Liver (tissue), 9 donors: Measurements from ENCODE around the gene ABHD15. TPM values are rescaled to one million over a fixed set of nuclear protein-coding genes. Genes with fewer than 3 reads are reported as not detected.

Source experiments
- DNase-seq: peaks from one replicate; pipeline ENCODE4 v3.0.0-alpha.2; 2017; ENCODE audit warnings: low spot score
- H3K27ac ChIP-seq, 2 donors: one replicate each; pipeline ENCODE4 v1.7.0; 2013; ENCODE audit warnings: inconsistent platforms in 2 of 2, low read length in 2 of 2, control low read depth in 1 of 2, low read depth in 1 of 2, mild to moderate bottlenecking in 1 of 2
- H3K27me3 ChIP-seq, 4 donors: one replicate each; pipeline versions ENCODE4 v1.6.1 to v1.7.0; 2013; ENCODE audit warnings: low read length in 3 of 4, inconsistent platforms in 1 of 4, mild to moderate bottlenecking in 1 of 4, moderate library complexity in 1 of 4; ENCODE audit not compliant: control insufficient read depth in 4 of 4, insufficient read depth in 4 of 4
- H3K36me3 ChIP-seq, 4 donors: one replicate each; pipeline versions ENCODE4 v1.6.1 to v1.7.0; 2013; ENCODE audit warnings: low read length in 3 of 4, mild to moderate bottlenecking in 3 of 4, low read depth in 1 of 4, moderate library complexity in 1 of 4; ENCODE audit not compliant: control insufficient read depth in 4 of 4, insufficient read depth in 3 of 4
- H3K4me1 ChIP-seq, 4 donors: one replicate each; pipeline versions ENCODE4 v1.6.1 to v1.7.0; 2013; ENCODE audit warnings: low read length in 3 of 4, mild to moderate bottlenecking in 3 of 4, moderate library complexity in 1 of 4; ENCODE audit not compliant: control insufficient read depth in 4 of 4, insufficient read depth in 4 of 4
- H3K4me3 ChIP-seq, 3 donors: one replicate each; pipeline versions ENCODE4 v1.6.1 to v1.7.0; 2013; ENCODE audit warnings: low read length in 3 of 3, control low read depth in 1 of 3, low read depth in 1 of 3, mild to moderate bottlenecking in 1 of 3
- H3K9ac ChIP-seq, 2 donors: one replicate each; pipeline ENCODE4 v1.7.0; 2013; ENCODE audit warnings: low read length in 2 of 2, mild to moderate bottlenecking in 2 of 2, moderate library complexity in 2 of 2, control low read depth in 1 of 2, low read depth in 1 of 2
- H3K9me3 ChIP-seq, 4 donors: one replicate each; pipeline versions ENCODE4 v1.6.1 to v1.7.0; 2013; ENCODE audit warnings: low read length in 3 of 4; ENCODE audit not compliant: control insufficient read depth in 4 of 4
- CTCF ChIP-seq: fragments of 150-350 bp; IDR thresholded peaks from 2 replicates; pipeline ENCODE4 v1.5.1; 2017; ENCODE audit warnings: improper control_type of control experiment, low read depth, low read length; ENCODE audit not compliant: missing input control
- EGR1 ChIP-seq, 2 donors: IDR thresholded peaks; 2 replicates each; pipeline ENCODE4 v1.6.1; 2016 to 2018; ENCODE audit warnings: antibody characterized with exemption in 2 of 2, low read depth in 2 of 2
- FOXA2 ChIP-seq: IDR thresholded peaks from 2 replicates; pipeline ENCODE4 v1.6.1; 2016; ENCODE audit warnings: antibody characterized with exemption
- HNF4A ChIP-seq, 2 donors: conservative IDR thresholded peaks; 2 replicates each; pipeline ENCODE4 v1.6.1; 2016; ENCODE audit warnings: antibody characterized with exemption in 2 of 2, mild to moderate bottlenecking in 2 of 2
- HNF4G ChIP-seq: IDR thresholded peaks from 2 replicates; pipeline ENCODE4 v1.6.1; 2016; ENCODE audit warnings: antibody characterized with exemption
- JUND ChIP-seq, 2 donors: IDR thresholded peaks; 2 replicates each; pipeline ENCODE4 v1.6.1; 2016; ENCODE audit warnings: antibody characterized with exemption in 2 of 2
- MAX ChIP-seq: IDR thresholded peaks from 2 replicates; pipeline ENCODE4 v1.6.1; 2016; ENCODE audit warnings: antibody characterized with exemption
- NR2F2 ChIP-seq: IDR thresholded peaks from 2 replicates; pipeline ENCODE4 v1.6.1; 2016; ENCODE audit warnings: antibody characterized with exemption
- RAD21 ChIP-seq, 2 donors: IDR thresholded peaks; 2 replicates each; pipeline ENCODE4 v1.6.1; 2016; ENCODE audit warnings: antibody characterized with exemption in 2 of 2, mild to moderate bottlenecking in 2 of 2
- REST ChIP-seq: IDR thresholded peaks from 2 replicates; pipeline ENCODE4 v1.6.1; 2016; ENCODE audit warnings: antibody characterized with exemption, mild to moderate bottlenecking
- RXRA ChIP-seq, 2 donors: IDR thresholded peaks; 2 replicates each; pipeline ENCODE4 v1.6.1; 2017 to 2018; ENCODE audit warnings: antibody characterized with exemption in 2 of 2, mild to moderate bottlenecking in 1 of 2
- SP1 ChIP-seq: IDR thresholded peaks from 2 replicates; pipeline ENCODE4 v1.6.1; 2018; ENCODE audit warnings: antibody characterized with exemption, mild to moderate bottlenecking
- TAF1 ChIP-seq: conservative IDR thresholded peaks from 2 replicates; pipeline ENCODE4 v1.6.1; 2016; ENCODE audit warnings: antibody characterized with exemption, mild to moderate bottlenecking
- YY1 ChIP-seq: IDR thresholded peaks from 2 replicates; pipeline ENCODE4 v1.6.1; 2016; ENCODE audit warnings: antibody characterized with exemption, mild to moderate bottlenecking
- ZBTB33 ChIP-seq: IDR thresholded peaks from 2 replicates; pipeline ENCODE4 v1.6.1; 2016; ENCODE audit warnings: antibody characterized with exemption
- WGBS: extraction: QIAGEN DNeasy Blood & Tissue Kit; methylation state at CpG from one replicate; pipeline ENCODE4 v1.1.7; 2013; 5-methylcytosine and 5-hydroxymethylcytosine counted together
- polyA plus RNA-seq, 2 donors: library from polyadenylated mRNA; stranded (reverse) in 1 of 2; unstranded in 1 of 2; fragments of 200-250 nt in 1 of 2; fragments of >200 nt in 1 of 2; fragmentation: Nextera tagmentation in 1 of 2; extraction: Ambion mirVana in 1 of 2; gene quantifications; one replicate each; pipeline versions ENCODE4 v1.2.1 to v1.2.3, GENCODE V29; 2013 to 2015
- total RNA-seq, 2 donors: library from RNA; depleted of rRNA; stranded (reverse); fragments of >200 nt; gene quantifications; one replicate each; pipeline ENCODE4 v1.2.3, GENCODE V29; 2014
- donor health status: healthy.
- donor health status: healthy.
- donor health status: healthy.
- donor health status: healthy.
- donor health status: healthy.

The ABHD15 gene
- total and polyA plus RNA-seq, 4 donors, result 5.6 to 25.7 (median 10.6) TPM

GRCh38 chr17:29571883-29572681, 5.2 kb upstream of the ABHD15 start:
- Histone ChIP-seq H3K27me3 (no peaks in the 10 kb centered on the region), H3K9me3 (no peaks in the 10 kb centered on the region), H3K9ac (peak overlapping the region in 1 of 2 donors; percentile 20), H3K36me3 (peaks cover 2 to 11% (median 4%) of the 10 kb centered on the region in 4 donors), H3K4me1 (peaks cover 21 to 65% (median 52%) of the 10 kb centered on the region in 4 donors), H3K4me3 (peak overlapping the region in 1 of 3 donors; percentile 42), H3K27ac (peak overlapping the region; percentile 32 to 72)
- no peak for TF ChIP-seq YY1
- no peak for TF ChIP-seq NR2F2
- no peak for TF ChIP-seq HNF4G
- TF ChIP-seq RAD21 (IDR thresholded peaks at IDR 0.05), result no peak
- TF ChIP-seq CTCF, result no peak
- TF ChIP-seq REST, result no peak
- TF ChIP-seq EGR1 (IDR thresholded peaks at IDR 0.05; ENCODE audit: low read depth in 2 of 2), result no peak
- no peak for TF ChIP-seq RXRA (IDR thresholded peaks at IDR 0.05)
- no peak for TF ChIP-seq ZBTB33
- no peak for TF ChIP-seq FOXA2
- TF ChIP-seq TAF1, result no peak
- no peak for TF ChIP-seq SP1
- TF ChIP-seq JUND (IDR thresholded peaks at IDR 0.05), result no peak
- no peak for TF ChIP-seq MAX
- 52% methylated on average over 30 of the region's 30 CpGs for WGBS
- no peak for DNase-seq

GRCh38 chr17:29571486-29571882, 4.6 kb upstream of the ABHD15 start:
- Histone ChIP-seq H3K9me3 (no peaks in the 10 kb centered on the region), H3K4me3 (no peak overlapping the region), H3K9ac (no peak overlapping the region), H3K36me3 (peaks cover 2 to 7% (median 4%) of the 10 kb centered on the region in 4 donors), H3K27me3 (no peaks in the 10 kb centered on the region), H3K4me1 (peaks cover 21 to 66% (median 53%) of the 10 kb centered on the region in 4 donors), H3K27ac (no peak overlapping the region)
- no peak for DNase-seq
- TF ChIP-seq JUND (IDR thresholded peaks at IDR 0.05) (no peak), HNF4A (conservative IDR thresholded peaks at IDR 0.05) (no peak)
- WGBS, result 94% methylated on average over 6 of the region's 6 CpGs
